ENCODE results near the gene CDK5R2.
"Not testable (repeated sequence)": the region's sequence is repeated elsewhere in the genome, so short reads cannot be mapped to it uniquely, and the experiment has no call there.

Gene CDK5R2

GRCh38 chr2:218959141-218959731 lies at the start of gene CDK5R2:
CDK5R2 (plus strand) TSS chr2:218959666; CDS start chr2:218959821, 155 bp downstream.
- peak; percentile 56 for DNase-seq (ENCODE audit: low read depth)

GRCh38 chr2:218910741-218911140 lies 48.7 kb upstream of the CDK5R2 start:
- DNase-seq (ENCODE audit: low read depth), result no peak

GRCh38 chr2:218920504-218920903 lies 39.0 kb upstream of the CDK5R2 start:
- DNase-seq (ENCODE audit: low read depth), result no peak

- no peak for DNase-seq (ENCODE audit: low read depth)
Observed at GRCh38 chr2:218924757-218925156, 34.7 kb upstream of the CDK5R2 start.

GRCh38 chr2:218925434-218925833 lies 34.0 kb upstream of the CDK5R2 start:
- DNase-seq (ENCODE audit: low read depth), result no peak

- no peak for DNase-seq (ENCODE audit: low read depth)
Observed at GRCh38 chr2:218927422-218927821, 32.0 kb upstream of the CDK5R2 start.

GRCh38 chr2:218927876-218928275 lies 31.6 kb upstream of the CDK5R2 start:
- DNase-seq (ENCODE audit: low read depth), result no peak

- DNase-seq (ENCODE audit: low read depth), result not testable (repeated sequence)
Observed at GRCh38 chr2:218930488-218930887, 29.0 kb upstream of the CDK5R2 start.

- DNase-seq (ENCODE audit: low read depth), result not testable (repeated sequence)
Observed at GRCh38 chr2:218931751-218932150, 27.7 kb upstream of the CDK5R2 start.

- DNase-seq (ENCODE audit: low read depth), result no peak
Observed at GRCh38 chr2:218944759-218945404, 14.6 kb upstream of the CDK5R2 start.

- DNase-seq (ENCODE audit: low read depth), result no peak
Observed at GRCh38 chr2:218946621-218947020, 12.8 kb upstream of the CDK5R2 start.

GRCh38 chr2:218952160-218952559 lies 7.3 kb upstream of the CDK5R2 start:
- DNase-seq (ENCODE audit: low read depth), result no peak

GRCh38 chr2:218953366-218953954 lies 6.0 kb upstream of the CDK5R2 start:
- DNase-seq (ENCODE audit: low read depth), result no peak

- no peak for DNase-seq (ENCODE audit: low read depth)
Observed at GRCh38 chr2:218954541-218955300, 4.7 kb upstream of the CDK5R2 start.

GRCh38 chr2:218956039-218956438 lies 3.4 kb upstream of the CDK5R2 start:
- no peak for DNase-seq (ENCODE audit: low read depth)

GRCh38 chr2:218957671-218958070 lies 1.8 kb upstream of the CDK5R2 start:
- DNase-seq (ENCODE audit: low read depth), result no peak

- DNase-seq (ENCODE audit: low read depth), result no peak
Observed at GRCh38 chr2:218958276-218958675, 1.2 kb upstream of the CDK5R2 start.

GRCh38 chr2:218959761-218960308 lies 369 bp downstream of the CDK5R2 start:
- DNase-seq (ENCODE audit: low read depth), result no peak

- no peak for DNase-seq (ENCODE audit: low read depth)
Observed at GRCh38 chr2:218960309-218961165, 1.1 kb downstream of the CDK5R2 start.

GRCh38 chr2:218961229-218961628 lies 1.8 kb downstream of the CDK5R2 start:
- no peak for DNase-seq (ENCODE audit: low read depth)
